IMR-90 (cell line): ENCODE results near the gene HHATL. TPM values are rescaled to one million over a fixed set of nuclear protein-coding genes. Genes with fewer than 3 reads are reported as not detected.

Experiments
- polyA plus RNA-seq, 3 experiments: library from polyadenylated mRNA; depleted of rRNA; stranded (reverse); fragments of >200 nt; gene quantifications; 2 replicates each; pipeline ENCODE4 v1.2.3, GENCODE V29; 2012; ENCODE audit warnings: low replicate concordance in 1 of 3
- total RNA-seq: library from RNA; depleted of rRNA; stranded (reverse); fragments of >200 nt; gene quantifications from 2 replicates; pipeline ENCODE4 v1.2.3, GENCODE V29; 2012; rRNA removed

The HHATL gene
- total and polyA plus RNA-seq, 2 of the 4 experiments (the other 2 are of a cell fraction) = not detected

Other genes with a start within 250 kb of the HHATL start
- gene VIPR1, start 200.2 kb downstream of the HHATL start, total RNA-seq = not detected in 2 replicates
- not detected in 2 replicates for gene VIPR1, start 200.2 kb downstream of the HHATL start, polyA plus RNA-seq (2012; rRNA removed)
- gene SEC22C, start 120.8 kb downstream of the HHATL start, total RNA-seq = 43.9 and 46.9 TPM in 2 replicates
- gene SEC22C, start 120.8 kb downstream of the HHATL start, polyA plus RNA-seq (2012; rRNA removed) = 19.9 and 24.0 TPM in 2 replicates
- 19.4 and 23.6 TPM in 2 replicates for gene SS18L2, start 111.9 kb downstream of the HHATL start, total RNA-seq
- gene SS18L2, start 111.9 kb downstream of the HHATL start, polyA plus RNA-seq (2012; rRNA removed) = 14.9 and 18.7 TPM in 2 replicates
- 24.0 and 51.4 TPM in 2 replicates for gene NKTR, start 102.1 kb downstream of the HHATL start, total RNA-seq
- 20.0 and 30.7 TPM in 2 replicates for gene NKTR, start 102.1 kb downstream of the HHATL start, polyA plus RNA-seq (2012; rRNA removed)
- gene ZBTB47, start 49.1 kb downstream of the HHATL start, total RNA-seq = 9.7 and 10.9 TPM in 2 replicates
- 16.8 and 17.3 TPM in 2 replicates for gene ZBTB47, start 49.1 kb downstream of the HHATL start, polyA plus RNA-seq (2012; rRNA removed)
- not detected in 2 replicates for gene KLHL40, start 17.3 kb downstream of the HHATL start, total RNA-seq
- gene KLHL40, start 17.3 kb downstream of the HHATL start, polyA plus RNA-seq (2012; rRNA removed) = not detected in 2 replicates
- gene CCDC13, start 70.5 kb upstream of the HHATL start, total RNA-seq = 0.18 and 0.28 TPM in 2 replicates
- 0.19 TPM in 2 replicates for gene CCDC13, start 70.5 kb upstream of the HHATL start, polyA plus RNA-seq (2012; rRNA removed)
- 86.6 and 201 TPM in 2 replicates for gene HIGD1A, start 101.7 kb upstream of the HHATL start, total RNA-seq
- 106 and 137 TPM in 2 replicates for gene HIGD1A, start 101.7 kb upstream of the HHATL start, polyA plus RNA-seq (2012; rRNA removed)
- gene ACKR2, start 106.6 kb upstream of the HHATL start, total RNA-seq = not detected in 2 replicates
- gene ACKR2, start 106.6 kb upstream of the HHATL start, polyA plus RNA-seq (2012; rRNA removed) = 0.07 and 0.10 TPM in 2 replicates
- not detected in 2 replicates for gene CYP8B1, start 173.1 kb upstream of the HHATL start, total RNA-seq
- not detected in 2 replicates for gene CYP8B1, start 173.1 kb upstream of the HHATL start, polyA plus RNA-seq (2012; rRNA removed)
- gene ZNF662, start 203.3 kb upstream of the HHATL start, total RNA-seq = 0.28 and 0.54 TPM in 2 replicates
- gene ZNF662, start 203.3 kb upstream of the HHATL start, polyA plus RNA-seq (2012; rRNA removed) = 0.29 and 0.30 TPM in 2 replicates